Hepatocyte (in vitro differentiated cells): ENCODE data around the gene ULBP2. TPM values are rescaled to one million over a fixed set of nuclear protein-coding genes. Genes with fewer than 3 reads are reported as not detected.
"Not testable (repeated sequence)": the region's sequence is repeated elsewhere in the genome, so short reads cannot be mapped to it uniquely, and the experiment has no call there.

ENCODE experiments used
- DNase-seq: peaks from one replicate; pipeline ENCODE4 v3.0.0-alpha.2; 2016; ENCODE audit warnings: low spot score
- H2AFZ ChIP-seq: fragments of 200-600 bp; sonication (generic); 2 replicates; pipeline ENCODE4 v1.6.0; 2016; ENCODE audit warnings: antibody characterized with exemption, mild to moderate bottlenecking
- H3K27ac ChIP-seq: fragments of 200-600 bp; sonication (generic); 2 replicates; pipeline ENCODE4 v1.5.1; 2016; ENCODE audit warnings: mild to moderate bottlenecking
- H3K27me3 ChIP-seq: fragments of 200-600 bp; sonication (generic); 2 replicates; pipeline ENCODE4 v1.6.1; 2016
- H3K36me3 ChIP-seq: fragments of 200-600 bp; sonication (generic); replicated peaks from 2 replicates; pipeline ENCODE4 v1.5.1; 2016; ENCODE audit warnings: low read depth; ENCODE audit not compliant: insufficient read depth
- H3K4me1 ChIP-seq: fragments of 200-600 bp; sonication (generic); 2 replicates; pipeline ENCODE4 v1.5.1; 2016; ENCODE audit warnings: mild to moderate bottlenecking, moderate library complexity; ENCODE audit not compliant: insufficient read depth
- H3K4me2 ChIP-seq: fragments of 200-600 bp; sonication (generic); 2 replicates; pipeline ENCODE4 v1.6.0; 2016
- H3K4me3 ChIP-seq: fragments of 200-600 bp; sonication (generic); 2 replicates; pipeline ENCODE4 v1.5.1; 2016; ENCODE audit warnings: mild to moderate bottlenecking
- H3K79me2 ChIP-seq: fragments of 200-600 bp; sonication (generic); 2 replicates; pipeline ENCODE4 v1.6.0; 2017; ENCODE audit warnings: mild to moderate bottlenecking
- H3K9me2 ChIP-seq: fragments of 200-600 bp; sonication (generic); replicated peaks from 2 replicates; pipeline ENCODE4 v1.6.0; 2017; ENCODE audit warnings: mild to moderate bottlenecking; ENCODE audit not compliant: insufficient read depth
- H3K9me3 ChIP-seq: fragments of 200-600 bp; sonication (generic); 2 replicates; pipeline ENCODE4 v1.5.1; 2016; ENCODE audit warnings: low read depth, mild to moderate bottlenecking
- H4K20me1 ChIP-seq: fragments of 200-600 bp; sonication (generic); 2 replicates; pipeline ENCODE4 v1.6.0; 2016; ENCODE audit warnings: mild to moderate bottlenecking; ENCODE audit not compliant: insufficient read depth, poor library complexity, severe bottlenecking
- CTCF ChIP-seq: fragments of 200-600 bp; sonication (generic); IDR thresholded peaks from 2 replicates; pipeline ENCODE4 v1.5.1; 2016; ENCODE audit warnings: antibody characterized with exemption, mild to moderate bottlenecking; ENCODE audit not compliant: poor library complexity
- EZH2 ChIP-seq: fragments of 200-600 bp; sonication (generic); IDR thresholded peaks from 2 replicates; pipeline ENCODE4 v1.6.1; 2016; ENCODE audit warnings: antibody characterized with exemption, mild to moderate bottlenecking, borderline replicate concordance
- EZH2phosphoT487 ChIP-seq: fragments of 200-600 bp; sonication (generic); IDR thresholded peaks from one replicate; pipeline ENCODE4 v1.6.1; 2018; ENCODE audit warnings: antibody characterized with exemption, mild to moderate bottlenecking, low read depth, moderate library complexity; ENCODE audit not compliant: unreplicated experiment, severe bottlenecking
- WGBS: methylation state at CpG from one replicate; pipeline ENCODE4 v1.1.6; 2016; ENCODE audit warnings: low lambda C conversion rate; ENCODE audit errors: missing lambda C conversion rate; 5-methylcytosine and 5-hydroxymethylcytosine counted together
- polyA plus RNA-seq: library from polyadenylated mRNA; unstranded; fragments of >200 nt; fragmentation: Nextera tagmentation; extraction: Ambion mirVana; gene quantifications from 2 replicates; pipeline ENCODE4 v1.2.1, GENCODE V29; 2016
- total RNA-seq: library from RNA; depleted of rRNA; stranded (reverse); fragments of >200 nt; gene quantifications from 2 replicates; pipeline ENCODE4 v1.2.3, GENCODE V29; 2014

Gene ULBP2
- total and polyA plus RNA-seq, 2 experiments from 2014 or later: 0.10 to 0.15 TPM

GRCh38 chr6:149906405-149906804 lies 35.4 kb upstream of the ULBP2 start:
- no peak overlapping the region for H3K4me3 ChIP-seq
- H4K20me1 ChIP-seq: no peaks in the 10 kb centered on the region
- H3K4me2 ChIP-seq: no peak overlapping the region
- H3K9me2 ChIP-seq: no peaks in the 10 kb centered on the region
- H3K36me3 ChIP-seq: no peaks in the 10 kb centered on the region
- TF ChIP-seq EZH2 (no peak), EZH2phosphoT487 (no peak), CTCF (no peak)
- no peak for DNase-seq
- no peaks in the 10 kb centered on the region for H3K9me3 ChIP-seq
- no peak overlapping the region for H3K27ac ChIP-seq
- H3K27me3 ChIP-seq: no peaks in the 10 kb centered on the region
- H2AFZ ChIP-seq: no peak overlapping the region
- H3K4me1 ChIP-seq: no peaks in the 10 kb centered on the region
- WGBS: 98% methylated on average over 4 of the region's 4 CpGs
- H3K79me2 ChIP-seq: no peaks in the 10 kb centered on the region

GRCh38 chr6:149907317-149907716 lies 34.5 kb upstream of the ULBP2 start:
- no peak overlapping the region for H3K27ac ChIP-seq
- H2AFZ ChIP-seq: no peak overlapping the region
- no peaks in the 10 kb centered on the region for H3K27me3 ChIP-seq
- no peak overlapping the region for H3K4me3 ChIP-seq
- 83% methylated on average over 2 of the region's 2 CpGs for WGBS
- TF ChIP-seq EZH2 (no peak), EZH2phosphoT487 (no peak), CTCF (no peak)
- no peaks in the 10 kb centered on the region for H3K36me3 ChIP-seq
- no peak for DNase-seq
- H3K9me3 ChIP-seq: no peaks in the 10 kb centered on the region
- H3K9me2 ChIP-seq: no peaks in the 10 kb centered on the region
- no peaks in the 10 kb centered on the region for H4K20me1 ChIP-seq
- no peak overlapping the region for H3K4me2 ChIP-seq
- H3K4me1 ChIP-seq: no peaks in the 10 kb centered on the region
- H3K79me2 ChIP-seq: no peaks in the 10 kb centered on the region

- H3K9me2 ChIP-seq, H2AFZ ChIP-seq, H3K4me2 ChIP-seq, DNase-seq, H4K20me1 ChIP-seq, H3K27ac ChIP-seq, H3K4me3 ChIP-seq, H3K36me3 ChIP-seq, H3K9me3 ChIP-seq, H3K4me1 ChIP-seq, H3K27me3 ChIP-seq, H3K79me2 ChIP-seq: not testable (repeated sequence)
- 72% methylated on average over 4 of the region's 4 CpGs for WGBS
Observed at GRCh38 chr6:149908480-149908879, 33.3 kb upstream of the ULBP2 start.

- Histone ChIP-seq H3K36me3 (no peaks in the 10 kb centered on the region), H3K4me2 (no peak overlapping the region), H3K4me3 (no peak overlapping the region), H3K9me3 (no peaks in the 10 kb centered on the region), H3K79me2 (no peaks in the 10 kb centered on the region), H3K9me2 (no peaks in the 10 kb centered on the region), H3K27me3 (peaks cover 5% of the 10 kb centered on the region), H2AFZ (no peak overlapping the region), H3K27ac (no peak overlapping the region), H3K4me1 (no peaks in the 10 kb centered on the region), H4K20me1 (no peaks in the 10 kb centered on the region)
- TF ChIP-seq CTCF: no peak
- TF ChIP-seq EZH2phosphoT487: no peak
- no peak for TF ChIP-seq EZH2
- DNase-seq: no peak
- 85% methylated on average over 9 of the region's 9 CpGs for WGBS
Observed at GRCh38 chr6:149909701-149910470, 31.9 kb upstream of the ULBP2 start.
